Islet of Langerhans (tissue), 1 donor: ENCODE results near the gene TAS1R2.
"Not testable (repeated sequence)": the region's sequence is repeated elsewhere in the genome, so short reads cannot be mapped to it uniquely, and the experiment has no call there.

ENCODE experiments used
- FAIRE-seq: peaks from one replicate; lab custom pipeline; 2011; peaks lifted over from hg19 to GRCh38; lab: Jason Lieb, UNC

The TAS1R2 gene

DNA sequence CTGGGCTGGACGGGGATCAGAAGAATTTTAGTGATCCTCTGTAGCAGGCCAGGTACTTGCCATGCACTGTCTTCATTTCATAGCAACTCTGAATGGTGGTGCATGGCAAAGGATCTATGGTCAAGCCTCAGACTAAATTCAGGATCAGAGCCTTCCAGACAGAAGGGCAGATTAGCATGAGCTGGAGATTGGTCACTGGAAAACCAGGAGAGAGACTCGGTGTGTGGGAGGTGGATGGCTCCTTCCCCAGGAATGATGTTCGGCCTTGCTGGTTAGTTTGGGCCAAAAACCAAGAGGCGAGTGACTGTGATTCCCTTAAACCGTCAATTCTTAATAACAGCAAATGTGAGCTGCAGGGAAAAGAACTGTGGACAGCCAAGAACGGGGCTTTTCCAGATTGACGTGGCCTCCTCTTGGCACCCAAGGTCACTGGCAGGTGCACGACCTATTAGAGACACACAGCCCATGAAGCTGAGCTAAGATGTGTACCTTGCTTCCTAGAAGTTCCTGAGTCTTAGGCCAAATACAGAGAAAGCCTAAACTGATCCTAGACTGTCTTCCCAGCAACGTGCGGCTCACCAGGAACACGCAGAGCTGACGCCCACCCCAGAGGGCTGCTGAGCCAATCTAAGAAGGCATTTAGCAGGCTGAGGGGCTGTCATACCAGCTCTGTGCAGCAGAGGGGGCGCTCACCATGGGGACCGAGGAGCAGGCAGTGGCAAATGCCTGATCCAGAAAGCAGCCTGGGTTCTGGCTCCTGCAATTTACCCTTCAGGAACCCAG, 24.4 kb upstream of the TAS1R2 start:
- no peak for FAIRE-seq

DNA sequence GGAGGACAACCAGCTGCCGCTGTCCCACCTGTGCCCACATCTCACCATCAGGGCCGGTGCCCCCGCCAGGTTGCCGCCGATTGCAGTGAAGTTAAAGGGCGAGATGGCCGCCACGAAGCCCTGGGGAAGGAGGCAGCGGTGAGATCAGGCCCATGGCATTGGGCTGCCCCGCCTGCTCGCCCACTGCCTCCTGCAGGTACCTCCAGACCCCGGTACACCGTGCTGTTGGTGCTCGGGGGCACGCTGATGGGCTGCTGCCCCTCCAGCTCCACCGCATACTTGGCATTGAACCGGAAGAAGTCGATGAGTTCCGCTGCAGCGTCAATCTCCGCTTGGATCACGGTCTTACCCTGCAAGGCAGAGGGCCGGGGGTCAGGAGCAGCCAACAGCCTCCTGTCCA, 23.6 kb upstream of the TAS1R2 start:
- FAIRE-seq: no peak

DNA sequence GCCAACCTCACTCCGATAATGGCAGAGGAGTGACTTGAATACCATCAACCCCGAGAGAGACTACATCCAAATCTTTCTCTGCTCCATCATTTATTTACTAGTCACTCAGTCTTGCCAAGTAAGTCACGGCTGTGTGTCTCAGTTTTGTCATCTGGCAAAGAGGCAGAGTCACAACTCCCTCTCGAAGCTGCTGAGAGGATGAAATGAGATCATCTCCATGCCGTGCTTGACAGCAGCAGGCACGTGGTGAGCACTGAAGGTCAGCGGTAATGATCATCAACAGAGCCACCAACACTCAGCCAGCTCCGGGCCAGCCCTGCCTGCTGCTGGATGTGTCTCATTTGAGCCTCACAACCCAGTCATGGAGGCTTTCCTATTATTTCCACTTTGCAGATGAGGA, 23.0 kb upstream of the TAS1R2 start:
- FAIRE-seq: no peak

DNA sequence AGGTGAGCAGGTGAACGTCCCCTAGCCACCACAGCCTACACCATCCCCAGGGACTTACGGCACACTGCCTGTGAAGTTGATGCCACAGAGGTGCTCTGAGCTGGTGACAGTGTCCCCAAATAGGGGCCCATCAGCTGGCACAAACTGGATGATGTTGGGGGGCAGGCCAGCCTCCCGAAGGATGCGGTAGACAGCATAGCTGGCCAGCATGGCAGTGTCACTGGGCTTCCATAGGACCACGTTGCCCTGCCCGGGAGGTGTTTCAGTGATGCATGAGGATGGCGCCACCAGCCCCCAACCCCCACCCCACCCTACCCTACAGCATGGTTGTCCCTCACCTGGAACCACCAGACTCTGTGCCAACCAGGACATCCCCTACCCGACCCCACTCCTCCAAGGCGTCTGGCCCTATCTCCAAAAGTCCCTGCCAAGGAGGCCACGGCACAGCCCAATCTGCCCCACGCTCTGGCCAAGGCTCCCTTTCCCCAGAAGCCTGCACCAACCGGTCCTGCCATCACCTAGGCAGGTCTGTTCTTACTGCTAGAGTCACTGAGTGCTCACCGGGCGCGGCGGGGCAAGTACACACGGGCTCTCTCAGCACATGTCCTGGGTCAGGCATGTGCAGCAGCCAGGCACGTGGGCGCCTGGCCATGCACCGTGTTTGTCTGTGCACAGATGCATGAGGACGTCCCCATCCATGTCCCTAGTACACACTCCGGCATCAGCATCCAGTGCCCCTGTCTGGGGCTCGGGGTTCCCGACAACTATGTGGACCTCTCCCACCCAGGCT, 22.4 kb upstream of the TAS1R2 start:
- no peak for FAIRE-seq

DNA sequence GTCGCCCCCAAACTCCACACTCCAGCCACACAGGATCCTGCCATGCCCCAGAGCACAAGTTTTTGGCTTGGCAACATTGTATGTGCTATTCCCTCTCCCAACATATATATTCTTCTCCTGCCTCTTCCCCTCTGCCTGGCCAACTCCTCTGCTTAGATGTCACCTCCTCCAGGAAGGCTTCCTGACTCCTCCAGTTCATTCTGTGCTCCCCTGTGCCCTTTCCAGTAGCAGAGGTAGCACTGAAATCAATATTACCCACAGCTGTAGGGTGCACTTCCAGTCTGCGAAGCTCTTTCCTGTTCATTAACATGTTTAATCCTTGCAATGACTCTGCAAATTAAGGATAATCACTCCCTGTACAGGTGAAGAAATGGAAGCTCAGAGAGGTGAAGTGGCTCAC, 21.7 kb upstream of the TAS1R2 start:
- FAIRE-seq: no peak

DNA sequence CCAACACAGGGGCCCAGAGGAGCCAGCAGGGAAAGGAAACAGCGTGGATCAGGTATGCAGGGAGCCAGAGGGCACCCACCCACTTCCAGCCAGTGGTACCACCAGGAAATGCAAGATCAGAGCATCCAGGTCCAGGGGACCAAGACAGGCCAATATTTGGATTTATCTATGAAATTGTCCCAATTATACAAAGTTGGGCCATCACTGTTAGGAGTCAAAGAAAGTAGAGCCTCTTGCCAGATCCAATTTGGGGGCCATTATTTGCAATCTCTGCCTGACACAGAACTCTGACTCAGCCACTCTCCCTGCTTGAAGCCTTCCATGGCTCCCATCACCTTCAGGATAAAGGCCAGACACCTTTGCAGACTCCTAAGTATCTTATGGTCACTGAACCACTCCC, 21.1 kb upstream of the TAS1R2 start:
- FAIRE-seq: no peak

DNA sequence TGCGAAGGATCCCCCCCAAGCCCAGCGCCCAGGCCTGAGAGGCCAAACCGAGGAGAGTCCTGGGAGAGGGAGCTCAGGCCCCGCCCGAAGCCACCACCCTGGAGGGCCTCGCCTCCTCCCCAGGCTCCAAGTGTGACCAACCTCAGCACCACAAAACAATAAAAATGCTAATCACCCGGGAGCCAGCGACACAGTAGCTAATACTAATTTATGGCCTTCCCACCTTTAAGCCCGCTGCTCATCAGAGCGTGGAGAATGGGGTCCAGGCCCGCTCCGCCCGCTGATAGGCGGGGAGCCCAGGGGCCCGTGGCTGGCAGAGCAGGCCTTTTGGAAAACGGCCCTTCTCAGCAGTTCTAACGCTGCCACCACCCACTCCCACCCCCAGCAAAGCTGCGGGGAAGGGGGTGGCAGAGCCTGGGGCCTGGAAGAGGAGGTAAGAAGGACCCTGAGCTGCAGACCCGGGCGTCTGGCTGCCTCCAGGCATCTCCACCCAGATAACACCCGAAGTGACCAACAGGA, 20.4 kb upstream of the TAS1R2 start:
- no peak for FAIRE-seq

DNA sequence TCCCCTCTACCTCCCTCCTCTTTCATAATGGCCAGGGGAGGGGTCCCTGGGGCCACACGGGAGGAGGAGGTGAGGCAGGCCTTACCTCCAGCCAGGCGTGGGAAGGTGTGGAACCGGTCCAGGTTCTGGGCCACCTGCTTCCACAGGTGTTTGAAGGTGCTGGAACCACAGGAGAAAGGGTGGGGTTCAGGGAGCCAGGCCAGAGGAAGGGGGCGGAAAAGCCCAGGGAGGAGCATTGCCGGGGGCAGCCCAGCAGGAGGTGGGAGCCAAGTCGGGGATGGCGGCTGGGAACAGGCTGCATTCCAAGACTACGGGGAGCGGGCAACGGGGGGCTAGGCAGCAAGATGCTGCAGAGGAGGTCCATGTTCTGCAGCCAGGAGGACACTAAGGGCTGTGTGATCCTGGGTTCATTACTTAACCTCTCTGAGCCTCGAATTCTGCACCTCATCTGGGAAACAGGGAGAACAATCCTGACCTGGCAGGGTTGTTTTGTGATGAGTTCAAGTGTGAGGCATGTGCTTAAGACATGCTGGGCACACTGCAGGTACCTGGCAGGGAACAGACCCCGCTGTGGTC, 19.8 kb upstream of the TAS1R2 start:
- no peak for FAIRE-seq

DNA sequence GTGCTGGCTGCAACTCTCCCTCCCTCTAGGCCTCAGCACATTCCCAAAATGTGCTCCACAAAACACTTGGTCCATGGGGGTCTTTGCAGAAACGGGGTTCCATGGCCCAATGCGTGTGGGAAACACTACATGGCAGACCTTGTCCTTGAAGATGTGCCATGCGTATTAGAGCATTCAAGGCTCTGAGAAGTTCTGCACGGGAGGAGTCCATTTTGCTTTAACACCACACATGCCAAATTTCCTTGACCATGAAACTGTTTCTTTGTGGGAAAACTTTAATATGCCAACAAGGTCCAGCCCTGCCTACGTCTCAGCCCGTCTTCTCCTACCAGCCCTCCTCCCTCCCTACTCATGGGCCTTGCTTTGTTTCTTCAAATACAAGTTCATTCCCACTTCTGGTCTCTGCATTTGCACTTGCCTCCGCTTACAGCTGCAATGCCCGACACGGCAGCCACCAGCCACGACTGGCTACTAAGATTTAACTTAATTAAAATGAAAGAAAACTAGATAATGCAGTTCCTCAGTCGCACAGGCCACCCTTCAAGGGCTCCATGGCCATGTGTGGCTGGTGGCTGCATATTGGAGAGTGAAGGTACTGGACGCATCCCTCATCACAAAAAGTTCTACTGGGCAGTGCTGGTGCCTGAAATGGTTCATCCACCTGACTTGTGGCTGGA, 19.2 kb upstream of the TAS1R2 start:
- no peak for FAIRE-seq

DNA sequence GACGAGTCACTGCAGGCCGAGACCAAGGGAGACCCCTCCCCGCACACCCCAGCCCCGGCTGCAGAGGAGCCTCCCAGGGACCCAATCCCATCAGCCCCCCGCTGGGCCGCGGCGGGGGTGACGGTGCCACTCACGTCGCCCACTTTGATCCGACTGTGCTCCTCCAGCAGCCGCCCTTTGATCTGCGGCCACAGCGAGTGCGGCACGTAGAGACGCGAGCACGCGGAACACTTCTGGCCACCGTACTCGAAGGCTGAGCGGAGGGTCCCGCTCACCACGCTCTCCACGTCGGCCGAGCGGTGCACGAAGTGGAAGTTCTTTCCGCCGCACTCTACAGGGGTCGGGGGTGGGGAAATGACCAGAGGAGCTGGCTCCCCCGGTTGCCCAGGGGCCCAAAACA, 17.8 kb upstream of the TAS1R2 start:
- FAIRE-seq: no peak

DNA sequence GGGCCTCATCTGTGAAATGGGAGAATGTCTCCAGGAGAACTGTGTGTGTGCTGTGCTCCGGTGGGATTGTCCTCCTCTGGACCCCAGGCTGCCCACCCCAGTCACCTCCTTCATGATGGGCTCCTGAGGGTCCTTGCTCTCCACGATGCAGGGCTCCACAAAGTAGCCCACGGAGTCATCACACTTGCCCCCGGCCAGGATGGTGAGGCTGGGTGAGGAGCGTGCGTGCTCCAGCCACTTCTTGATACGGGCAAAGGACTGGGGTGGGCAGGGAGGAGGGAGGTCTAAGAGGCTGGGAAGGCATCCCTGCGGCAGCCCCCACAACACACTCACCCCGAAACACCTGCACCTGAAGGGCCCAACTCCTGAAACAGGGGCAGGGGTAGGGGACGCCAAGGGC, 16.8 kb upstream of the TAS1R2 start:
- no peak for FAIRE-seq

DNA sequence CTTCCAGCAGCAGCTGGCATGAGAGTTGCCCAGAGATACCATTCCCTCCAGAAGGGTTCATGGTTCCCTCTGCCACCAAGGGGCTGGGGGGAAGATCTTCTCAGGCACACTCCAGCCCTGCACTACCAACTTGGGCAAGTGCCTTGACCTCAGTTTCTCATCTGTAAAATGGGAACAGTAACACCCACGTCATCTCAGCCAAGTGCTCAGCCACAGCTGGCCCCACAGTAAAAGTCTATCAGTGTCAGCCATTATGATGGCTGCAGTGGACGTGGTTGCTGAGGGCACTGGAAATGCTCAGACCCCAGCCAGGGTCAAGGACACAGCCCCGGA, 16.3 kb upstream of the TAS1R2 start:
- FAIRE-seq: no peak

DNA sequence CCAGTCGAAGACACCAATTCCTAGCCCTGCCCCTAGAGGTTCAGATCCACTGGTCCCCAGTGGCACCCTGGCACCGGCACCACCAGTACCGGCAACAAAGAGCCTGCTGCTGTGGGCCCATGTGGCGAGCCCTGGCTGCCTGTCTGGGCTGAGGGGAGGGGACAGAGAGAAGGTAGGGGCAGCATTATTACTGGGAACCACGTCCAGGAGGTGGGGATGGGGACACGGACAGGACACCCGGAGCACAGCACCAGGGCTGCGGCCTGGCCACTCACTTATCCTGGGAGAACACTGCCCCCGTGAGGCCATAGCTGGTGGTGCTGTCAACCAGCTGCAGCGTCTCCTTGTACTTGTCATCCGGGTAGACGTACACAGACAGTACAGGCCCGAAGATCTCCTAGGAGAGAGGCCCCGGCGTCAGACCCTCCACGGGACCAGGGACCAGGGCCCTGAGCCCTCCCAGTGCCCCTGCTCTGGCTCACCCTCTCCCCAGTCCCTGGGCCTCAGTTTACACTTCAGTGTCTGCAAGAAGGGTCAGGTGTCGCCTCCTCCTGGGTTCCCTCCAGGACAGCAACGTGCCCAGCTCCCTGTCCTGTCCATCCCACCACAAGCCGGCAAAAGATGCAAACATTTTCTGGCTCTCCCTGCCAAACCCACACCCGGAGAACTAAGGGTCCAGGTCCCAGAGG, 15.8 kb upstream of the TAS1R2 start:
- no peak for FAIRE-seq

DNA sequence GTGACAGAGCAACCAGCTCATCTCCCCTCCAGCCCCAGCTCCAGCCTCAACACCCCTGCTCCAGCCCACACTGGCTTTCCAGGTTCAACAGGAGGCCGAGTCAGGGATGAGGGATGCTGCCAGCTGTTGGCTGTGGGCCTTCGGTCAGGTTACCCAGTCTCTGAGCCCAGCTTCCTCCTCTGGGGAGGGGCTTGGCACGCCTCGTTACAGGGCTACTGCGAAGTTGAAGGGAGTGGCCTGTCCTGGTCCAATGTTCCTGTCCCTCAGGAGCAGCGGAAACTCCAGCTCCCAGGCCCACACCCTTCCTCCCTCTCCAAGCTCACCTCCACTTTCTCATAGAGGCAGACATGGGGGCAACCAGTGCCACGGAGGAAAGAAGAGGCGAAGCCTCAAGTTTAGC, 15.1 kb upstream of the TAS1R2 start:
- FAIRE-seq: no peak

DNA sequence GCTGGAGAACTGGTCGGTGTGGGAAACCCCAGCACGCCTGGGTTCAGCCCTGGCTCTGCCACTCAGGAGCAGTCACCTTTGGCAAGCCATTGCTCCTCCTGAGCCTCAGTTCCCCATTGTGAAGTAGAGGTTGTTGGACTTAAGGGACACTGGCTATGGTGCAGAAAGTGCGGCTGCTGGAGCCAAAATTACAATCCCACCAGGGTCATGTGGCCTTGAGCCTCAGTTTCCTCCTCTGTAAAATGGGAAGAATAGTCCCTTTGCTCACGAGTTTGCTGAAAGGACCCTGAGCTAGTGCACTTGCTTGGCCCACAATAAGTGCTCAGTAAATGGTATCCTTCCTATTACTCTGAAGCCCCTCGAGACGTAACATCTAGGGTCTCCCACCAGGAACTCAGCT, 14.6 kb upstream of the TAS1R2 start:
- FAIRE-seq: no peak

DNA sequence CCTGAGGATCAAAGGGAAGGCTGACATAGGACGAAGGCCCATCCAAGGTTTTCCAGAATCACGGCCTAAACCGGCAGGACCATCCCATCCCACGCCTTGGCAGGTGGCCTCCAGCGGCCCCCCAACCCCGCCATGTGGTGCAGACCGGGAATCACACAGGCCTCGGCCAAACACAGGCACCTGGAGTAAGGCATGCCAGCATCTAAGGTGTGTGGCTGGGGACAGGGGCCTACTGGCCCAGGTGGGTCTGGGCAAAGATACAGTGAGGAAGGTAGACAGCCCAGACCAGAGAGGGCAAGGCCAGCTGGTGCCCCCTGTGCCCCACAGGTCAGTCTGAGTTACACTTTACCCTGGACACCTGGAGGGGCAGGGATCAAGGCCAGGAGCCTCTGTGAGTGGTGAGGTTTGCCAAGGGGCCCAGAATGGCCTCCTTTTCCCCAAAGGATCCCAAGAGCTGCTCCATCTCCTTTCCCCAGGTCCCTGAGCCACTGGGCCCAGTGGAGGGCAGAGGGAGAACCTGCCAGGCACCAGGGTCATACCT, 12.7 kb upstream of the TAS1R2 start:
- no peak for FAIRE-seq

DNA sequence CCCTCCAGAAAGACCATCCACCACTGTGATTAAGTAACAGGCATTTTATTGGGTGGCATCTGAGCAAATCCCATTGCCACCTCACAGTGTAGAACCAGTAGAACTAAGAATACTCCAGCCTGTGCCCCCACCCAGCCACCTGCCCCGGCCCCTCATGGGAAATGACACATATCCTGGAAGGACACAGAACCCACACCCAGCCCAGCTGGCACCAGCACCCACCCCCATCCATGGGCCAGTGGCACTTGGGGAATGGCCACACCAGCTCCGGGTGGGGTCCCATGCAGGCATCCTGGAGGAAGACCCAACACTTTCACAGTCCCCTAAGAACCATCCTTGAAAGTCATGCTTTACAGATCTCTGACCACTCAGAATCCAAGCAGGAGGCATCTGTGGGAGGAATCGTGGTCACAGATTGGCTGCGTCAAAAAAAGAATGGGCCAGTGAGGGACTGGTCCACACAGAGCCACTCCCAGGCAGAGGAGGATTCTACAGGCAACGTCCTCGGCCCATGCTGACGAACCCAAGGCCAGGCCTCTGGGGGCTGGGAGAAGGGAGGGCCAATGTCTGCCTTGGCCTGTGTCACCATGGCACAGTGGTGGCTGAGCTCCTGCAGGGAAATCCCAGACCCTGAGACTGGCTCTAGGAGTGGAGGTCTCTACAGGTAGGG, 12.1 kb upstream of the TAS1R2 start:
- FAIRE-seq: no peak

DNA sequence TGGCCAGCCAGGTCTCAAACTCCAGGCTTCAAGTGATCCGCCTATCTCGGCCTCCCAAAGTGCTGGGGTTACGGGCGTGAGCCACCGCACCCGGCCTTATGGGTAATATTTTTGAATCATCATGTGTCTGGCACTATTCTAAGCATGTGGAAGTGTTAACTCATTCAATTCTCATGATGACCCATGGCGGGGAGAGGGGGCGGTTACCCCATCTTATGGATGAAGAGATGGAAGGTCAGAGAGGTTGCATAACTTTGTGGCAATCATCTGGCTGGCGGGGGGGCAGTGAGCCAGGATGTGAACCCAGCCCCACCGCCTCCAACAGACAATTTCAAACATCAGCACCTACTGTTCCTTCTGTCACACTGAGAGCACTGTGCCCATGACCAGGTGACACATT, 11.5 kb upstream of the TAS1R2 start:
- FAIRE-seq: no peak

DNA sequence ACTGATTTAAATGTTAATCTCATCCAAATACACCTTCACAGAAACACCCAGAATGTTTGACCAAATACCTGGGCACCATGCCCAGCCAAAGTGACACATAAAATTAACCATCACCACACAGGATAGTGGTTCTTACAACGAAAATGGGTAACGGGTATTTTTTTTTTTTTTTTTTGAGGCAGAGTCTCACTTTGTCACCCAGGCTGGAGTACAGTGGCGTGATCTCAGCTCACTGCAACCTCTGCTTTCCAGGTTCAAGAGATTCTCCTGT, 11.1 kb upstream of the TAS1R2 start:
- not testable (repeated sequence) for FAIRE-seq

DNA sequence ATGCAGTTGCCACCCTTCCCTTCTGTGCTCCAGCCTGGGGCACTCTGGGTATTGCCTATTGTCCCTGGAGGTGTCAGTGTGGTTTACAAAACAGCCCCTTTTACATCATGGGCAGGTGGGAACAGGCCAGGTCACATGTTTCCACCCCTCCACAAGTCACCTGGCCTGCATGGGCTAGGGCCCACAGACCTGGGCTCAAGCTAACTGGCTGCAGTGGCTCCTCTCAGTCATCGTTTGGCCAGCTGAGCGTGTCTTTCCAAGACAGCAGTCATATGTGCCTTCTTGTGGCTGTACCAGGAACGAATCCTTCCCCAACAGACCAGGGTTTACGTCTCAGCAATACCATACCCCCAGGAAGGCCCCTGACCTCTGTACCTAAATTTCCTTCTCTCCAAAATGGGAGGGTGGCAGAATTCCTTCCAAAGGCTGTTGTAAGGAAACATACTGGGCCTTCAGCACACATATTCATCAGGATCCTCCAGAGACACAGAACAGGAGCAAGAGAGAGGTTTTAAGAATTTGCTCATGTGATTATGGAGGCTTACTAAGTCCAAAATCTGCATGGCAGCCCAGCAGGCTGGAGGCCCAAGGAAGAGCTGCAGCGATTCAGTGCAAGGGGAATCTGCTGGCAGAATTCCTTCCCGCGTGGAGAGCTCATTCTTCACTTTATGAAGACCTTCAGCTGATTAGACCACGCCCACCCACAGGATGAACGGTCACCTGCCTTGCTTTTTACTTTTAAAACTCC, 10.6 kb upstream of the TAS1R2 start:
- FAIRE-seq: no peak
